ENCODE results near the gene RCOR1.

DNA sequence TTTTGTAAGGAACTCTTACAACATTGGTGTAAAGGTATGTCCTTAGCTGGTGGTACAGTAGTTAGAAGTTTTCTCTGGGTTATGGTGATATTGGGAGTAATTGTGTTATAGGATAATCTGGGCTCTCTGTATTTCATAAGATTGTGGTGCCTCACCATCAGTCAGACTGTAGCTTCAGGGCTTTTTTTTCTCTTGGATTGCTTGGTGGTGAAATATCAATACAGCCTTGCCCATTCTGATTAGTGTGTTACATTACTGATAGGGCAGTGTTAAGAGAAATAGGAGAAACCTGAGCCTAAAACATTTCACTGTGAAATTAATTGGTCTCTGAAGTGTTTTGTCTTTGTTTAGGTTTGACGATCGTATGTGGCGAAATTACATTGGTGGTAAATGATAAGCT is 71.0 kb downstream of the RCOR1 start:
- TF ChIP-seq CTCF (IDR thresholded peaks at IDR 0.05; ENCODE audit: low read length) (no peak), EZH2 (IDR thresholded peaks at IDR 0.05; ENCODE audit: borderline replicate concordance, low read length) (no peak)

Measured in OCI-LY1 (cell line).